Measurements from ENCODE around the gene OGDH. TPM values are rescaled to one million over a fixed set of nuclear protein-coding genes. Genes with fewer than 3 reads are reported as not detected.

The OGDH gene
- total RNA-seq, 3 donors from 2014 or later (not counting 1 experiment from before 2014, with no cell fraction given), result 69.2 to 86.7 (median 81.4) TPM

DNA sequence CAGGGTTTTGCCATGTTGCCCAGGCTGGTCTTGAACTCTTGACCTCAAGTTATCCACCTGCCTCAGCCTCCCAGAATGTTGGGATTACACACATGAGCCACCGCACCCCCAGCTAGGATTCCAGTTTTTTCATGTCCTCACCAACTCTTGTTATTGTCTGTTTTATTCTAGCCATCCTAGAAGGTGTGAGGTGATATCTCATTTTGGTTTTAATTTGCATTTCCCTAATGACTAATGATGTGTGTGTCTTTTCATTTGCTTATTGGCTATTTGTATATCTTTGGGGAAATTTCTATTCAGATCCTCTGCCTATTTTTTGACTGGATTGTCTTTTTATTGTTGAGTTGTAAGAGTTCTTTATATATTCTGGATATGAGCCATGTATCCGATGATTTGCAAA is 83.0 kb downstream of the OGDH start:
- ATAC-seq (no peak), DNase-seq (no peak)
- H3K4me3 ChIP-seq (ENCODE audit: low read length), result no peak overlapping the region
- H3K4me1 Mint-ChIP-seq, result no peaks in the 10 kb centered on the region
- H3K27me3 ChIP-seq (ENCODE audit: control insufficient read depth, insufficient read depth, low read length), result no peaks in the 10 kb centered on the region
- H3K4me1 ChIP-seq (ENCODE audit: control insufficient read depth, insufficient read depth, low read length), result no peaks in the 10 kb centered on the region
- no peaks in the 10 kb centered on the region for H3K27me3 Mint-ChIP-seq (ENCODE audit: low read depth in 2 of 2)
- no peak overlapping the region for H3K27ac ChIP-seq (ENCODE audit: low read length)
- no peak overlapping the region for H3K27ac Mint-ChIP-seq
- no peaks in the 10 kb centered on the region for H3K36me3 Mint-ChIP-seq
- TF ChIP-seq, protein P1, sequence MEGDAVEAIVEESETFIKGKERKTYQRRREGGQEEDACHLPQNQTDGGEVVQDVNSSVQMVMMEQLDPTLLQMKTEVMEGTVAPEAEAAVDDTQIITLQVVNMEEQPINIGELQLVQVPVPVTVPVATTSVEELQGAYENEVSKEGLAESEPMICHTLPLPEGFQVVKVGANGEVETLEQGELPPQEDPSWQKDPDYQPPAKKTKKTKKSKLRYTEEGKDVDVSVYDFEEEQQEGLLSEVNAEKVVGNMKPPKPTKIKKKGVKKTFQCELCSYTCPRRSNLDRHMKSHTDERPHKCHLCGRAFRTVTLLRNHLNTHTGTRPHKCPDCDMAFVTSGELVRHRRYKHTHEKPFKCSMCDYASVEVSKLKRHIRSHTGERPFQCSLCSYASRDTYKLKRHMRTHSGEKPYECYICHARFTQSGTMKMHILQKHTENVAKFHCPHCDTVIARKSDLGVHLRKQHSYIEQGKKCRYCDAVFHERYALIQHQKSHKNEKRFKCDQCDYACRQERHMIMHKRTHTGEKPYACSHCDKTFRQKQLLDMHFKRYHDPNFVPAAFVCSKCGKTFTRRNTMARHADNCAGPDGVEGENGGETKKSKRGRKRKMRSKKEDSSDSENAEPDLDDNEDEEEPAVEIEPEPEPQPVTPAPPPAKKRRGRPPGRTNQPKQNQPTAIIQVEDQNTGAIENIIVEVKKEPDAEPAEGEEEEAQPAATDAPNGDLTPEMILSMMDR (IDR thresholded peaks at IDR 0.05), result no peak
- 100% methylated on average over 2 of the region's 2 CpGs for WGBS (ENCODE audit: insufficient coverage)
- H3K36me3 ChIP-seq (ENCODE audit: control insufficient read depth, insufficient read depth, low read length), result peaks cover 27% of the 10 kb centered on the region
- no peaks in the 10 kb centered on the region for H3K9me3 ChIP-seq (ENCODE audit: control insufficient read depth, insufficient read depth, low read length)
- H3K4me3 Mint-ChIP-seq, result no peak overlapping the region
- intact Hi-C loops (cut with micrococcal nuclease), result no loop called here
- no peaks in the 10 kb centered on the region for H3K9me3 Mint-ChIP-seq

DNA sequence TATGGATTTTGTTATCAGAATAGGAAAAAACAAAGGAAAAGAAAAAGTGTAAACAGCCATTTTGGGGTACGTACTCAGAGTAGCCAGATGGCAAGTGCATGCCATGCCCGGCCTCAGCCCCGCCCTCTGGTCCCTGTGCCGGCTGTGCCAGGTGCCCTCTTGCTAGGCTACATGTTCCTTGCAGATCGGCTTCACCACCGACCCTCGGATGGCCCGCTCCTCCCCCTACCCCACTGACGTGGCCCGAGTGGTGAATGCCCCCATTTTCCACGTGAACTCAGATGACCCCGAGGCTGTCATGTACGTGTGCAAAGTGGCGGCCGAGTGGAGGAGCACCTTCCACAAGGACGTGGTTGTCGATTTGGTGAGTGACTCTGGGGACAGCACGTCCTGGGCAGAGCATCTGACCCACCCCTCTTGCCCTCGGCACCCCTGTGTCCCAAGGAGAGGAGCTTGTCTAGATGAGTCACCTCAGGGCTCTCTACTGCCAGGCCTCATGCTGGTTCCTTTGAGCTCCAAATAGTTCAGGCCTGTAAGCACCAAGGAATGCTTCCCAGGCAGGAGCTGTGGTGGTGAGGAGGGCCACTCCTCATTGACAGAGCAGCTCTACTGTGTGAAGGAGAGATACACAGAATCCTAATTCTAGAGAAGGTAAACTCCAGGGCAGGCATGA is 87.3 kb downstream of the OGDH start:
- H3K4me1 ChIP-seq (ENCODE audit: control insufficient read depth, insufficient read depth, low read length), result no peaks in the 10 kb centered on the region
- no peak overlapping the region for H3K27ac ChIP-seq (ENCODE audit: low read length)
- peaks cover 58% of the 10 kb centered on the region for H3K36me3 ChIP-seq (ENCODE audit: control insufficient read depth, insufficient read depth, low read length)
- Mint-ChIP-seq H3K4me1 (no peaks in the 10 kb centered on the region), H3K4me3 (no peak overlapping the region), H3K36me3 (no peaks in the 10 kb centered on the region), H3K27me3 (ENCODE audit: low read depth in 2 of 2) (no peaks in the 10 kb centered on the region), H3K9me3 (no peaks in the 10 kb centered on the region), H3K27ac (no peak overlapping the region)
- no peak overlapping the region for H3K4me3 ChIP-seq (ENCODE audit: low read length)
- ATAC-seq, result no peak
- intact Hi-C loops (cut with micrococcal nuclease), result no loop called here
- H3K27me3 ChIP-seq (ENCODE audit: control insufficient read depth, insufficient read depth, low read length), result no peaks in the 10 kb centered on the region
- DNase-seq, result no peak
- H3K9me3 ChIP-seq (ENCODE audit: control insufficient read depth, insufficient read depth, low read length), result no peaks in the 10 kb centered on the region
- 95% methylated on average over 19 of the region's 19 CpGs for WGBS (ENCODE audit: insufficient coverage)
- TF ChIP-seq, protein P1 (IDR thresholded peaks at IDR 0.05), result no peak

DNA sequence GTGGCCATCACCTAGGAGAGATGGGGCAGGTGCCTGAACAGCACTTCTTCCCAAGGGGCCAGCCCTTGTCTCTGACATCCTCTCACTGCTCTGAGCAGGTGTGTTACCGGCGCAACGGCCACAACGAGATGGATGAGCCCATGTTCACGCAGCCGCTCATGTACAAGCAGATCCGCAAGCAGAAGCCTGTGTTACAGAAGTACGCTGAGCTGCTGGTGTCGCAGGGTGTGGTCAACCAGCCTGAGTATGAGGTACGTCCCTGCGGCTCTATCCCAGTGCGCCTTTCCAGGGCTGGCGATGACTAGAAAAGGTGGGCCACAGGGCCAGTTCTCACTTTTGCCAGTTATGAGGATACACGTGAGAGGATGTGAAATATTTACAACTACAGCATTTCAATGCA is 87.9 kb downstream of the OGDH start:
- Histone ChIP-seq H3K27me3 (ENCODE audit: control insufficient read depth, insufficient read depth, low read length) (no peaks in the 10 kb centered on the region), H3K4me1 (ENCODE audit: control insufficient read depth, insufficient read depth, low read length) (no peaks in the 10 kb centered on the region), H3K4me3 (ENCODE audit: low read length) (no peak overlapping the region), H3K9me3 (ENCODE audit: control insufficient read depth, insufficient read depth, low read length) (no peaks in the 10 kb centered on the region), H3K27ac (ENCODE audit: low read length) (no peak overlapping the region), H3K36me3 (ENCODE audit: control insufficient read depth, insufficient read depth, low read length) (peaks cover 59% of the 10 kb centered on the region)
- H3K27ac Mint-ChIP-seq, result peak overlapping the region in 1 of 2 donors; percentile 36
- H3K4me3 Mint-ChIP-seq, result no peak overlapping the region
- TF ChIP-seq, protein P1 (IDR thresholded peaks at IDR 0.05), result no peak
- 98% methylated on average over 14 of the region's 14 CpGs for WGBS (ENCODE audit: insufficient coverage)
- no peak for DNase-seq
- H3K27me3 Mint-ChIP-seq (ENCODE audit: low read depth in 2 of 2), result no peaks in the 10 kb centered on the region
- no peaks in the 10 kb centered on the region for H3K4me1 Mint-ChIP-seq
- no peaks in the 10 kb centered on the region for H3K9me3 Mint-ChIP-seq
- no peak for ATAC-seq
- H3K36me3 Mint-ChIP-seq, result peaks cover 1% of the 10 kb centered on the region
- intact Hi-C loops (cut with micrococcal nuclease), result no loop called here

DNA sequence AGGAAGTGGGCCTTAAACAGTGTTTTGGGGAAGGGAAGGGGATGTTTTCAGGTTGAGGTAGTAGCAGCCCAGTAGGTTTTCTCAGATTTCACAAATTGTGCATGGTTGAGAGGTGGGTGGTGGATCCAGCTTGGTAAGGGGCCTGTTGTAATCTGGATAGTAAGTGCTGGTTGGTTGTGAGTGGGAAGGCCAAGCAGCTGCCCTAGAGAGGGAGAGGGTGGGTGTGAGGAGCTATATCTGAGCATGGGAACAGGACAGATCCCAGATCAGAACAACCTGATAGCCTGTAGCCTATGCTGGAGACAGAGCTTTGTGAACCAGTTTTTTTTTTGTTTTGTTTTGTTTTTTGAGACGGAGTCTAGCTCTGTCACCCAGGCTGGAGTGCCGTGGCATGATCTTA is 88.3 kb downstream of the OGDH start:
- H3K27ac Mint-ChIP-seq, result peak overlapping the region in 1 of 2 donors; percentile 36
- Histone ChIP-seq H3K27ac (ENCODE audit: low read length) (no peak overlapping the region), H3K4me1 (ENCODE audit: control insufficient read depth, insufficient read depth, low read length) (no peaks in the 10 kb centered on the region), H3K9me3 (ENCODE audit: control insufficient read depth, insufficient read depth, low read length) (no peaks in the 10 kb centered on the region), H3K4me3 (ENCODE audit: low read length) (no peak overlapping the region), H3K36me3 (ENCODE audit: control insufficient read depth, insufficient read depth, low read length) (peaks cover 63% of the 10 kb centered on the region), H3K27me3 (ENCODE audit: control insufficient read depth, insufficient read depth, low read length) (no peaks in the 10 kb centered on the region)
- no peaks in the 10 kb centered on the region for H3K9me3 Mint-ChIP-seq
- no peak overlapping the region for H3K4me3 Mint-ChIP-seq
- TF ChIP-seq, protein P1 (IDR thresholded peaks at IDR 0.05), result no peak
- intact Hi-C loops (cut with micrococcal nuclease), result no loop called here
- peaks cover 5% of the 10 kb centered on the region for H3K36me3 Mint-ChIP-seq
- 100% methylated on average over 2 of the region's 2 CpGs for WGBS (ENCODE audit: insufficient coverage)
- H3K4me1 Mint-ChIP-seq, result no peaks in the 10 kb centered on the region
- DNase-seq (no peak), ATAC-seq (no peak)
- no peaks in the 10 kb centered on the region for H3K27me3 Mint-ChIP-seq (ENCODE audit: low read depth in 2 of 2)

All from natural killer cell (primary cell).